GM12875 (cell line): ENCODE results near the gene PORCN.
A peak's percentile ranks its signal among the peaks of the same experiment; 100 is the strongest.
"Not testable (repeated sequence)": the region's sequence is repeated elsewhere in the genome, so short reads cannot be mapped to it uniquely, and the experiment has no call there.

Experiments
- H3K4me3 ChIP-seq: one replicate; pipeline ENCODE4 v1.5.1; 2011; ENCODE audit warnings: low read depth, low read length, control low read depth
- CTCF ChIP-seq: IDR thresholded peaks from 2 replicates; pipeline ENCODE4 v1.5.1; 2011; ENCODE audit warnings: low read depth, mild to moderate bottlenecking, control low read depth, inconsistent platforms, low read length, moderate library complexity, borderline replicate concordance; ENCODE audit not compliant: insufficient read depth

The PORCN gene

GRCh38 chrX:48515842-48516241 is 7.0 kb downstream of the PORCN start:
- no peak for TF ChIP-seq CTCF
- no peak overlapping the region for H3K4me3 ChIP-seq

- TF ChIP-seq CTCF, result no peak
- no peak overlapping the region for H3K4me3 ChIP-seq
Measured at GRCh38 chrX:48516285-48516684, 7.5 kb downstream of the PORCN start.

- no peak overlapping the region for H3K4me3 ChIP-seq
- no peak for TF ChIP-seq CTCF
Measured at GRCh38 chrX:48516987-48517386, 8.2 kb downstream of the PORCN start.

GRCh38 chrX:48519481-48519880 is 10.7 kb downstream of the PORCN start:
- H3K4me3 ChIP-seq, result not testable (repeated sequence)

GRCh38 chrX:48520455-48520854 is 11.7 kb downstream of the PORCN start:
- no peak overlapping the region for H3K4me3 ChIP-seq
- no peak for TF ChIP-seq CTCF

GRCh38 chrX:48520976-48521352 is 12.2 kb downstream of the PORCN start:
- H3K4me3 ChIP-seq, result peak overlapping the region; percentile 24
- no peak for TF ChIP-seq CTCF

GRCh38 chrX:48521353-48522243 is 12.8 kb downstream of the PORCN start, which contains the start of gene EBP:
EBP (plus strand) TSS chrX:48521808; CDS start chrX:48523772, 1,964 bp downstream.
- no peak for TF ChIP-seq CTCF

More at GRCh38 chrX:48521353-48522243, 12.8 kb downstream of the PORCN start, which contains the start of gene EBP:
- peak within 1 kb of the TSS; percentile 75 for H3K4me3 ChIP-seq
